PFSK-1 (cell line): ENCODE measurements around the gene ARHGEF4.

Source experiments
- POLR2AphosphoS5 ChIP-seq: IDR thresholded peaks from 2 replicates; pipeline ENCODE4 v1.6.1; 2012; ENCODE audit warnings: low read depth, mild to moderate bottlenecking, control low read depth, low read length, moderate library complexity
- SIN3A ChIP-seq: IDR thresholded peaks from 2 replicates; pipeline ENCODE4 v1.6.1; 2012; ENCODE audit warnings: mild to moderate bottlenecking, low read length, moderate library complexity, borderline replicate concordance; ENCODE audit not compliant: insufficient read depth
- TAF1 ChIP-seq: IDR thresholded peaks from 2 replicates; pipeline ENCODE4 v1.6.1; 2012; ENCODE audit warnings: low read length, control low read depth, borderline replicate concordance; ENCODE audit not compliant: insufficient read depth
- TF ChIP-seq, protein P1 (sequence below), 2 experiments: IDR thresholded peaks; 2 replicates each; pipeline versions ENCODE4 v1.6.1 to v1.8.0; 2011 to 2012; ENCODE audit warnings: low read depth in 2 of 2, low read length in 2 of 2, control low read depth in 1 of 2, inconsistent platforms in 1 of 2, mild to moderate bottlenecking in 1 of 2, moderate library complexity in 1 of 2; ENCODE audit not compliant: insufficient read depth in 1 of 2

DNA sequence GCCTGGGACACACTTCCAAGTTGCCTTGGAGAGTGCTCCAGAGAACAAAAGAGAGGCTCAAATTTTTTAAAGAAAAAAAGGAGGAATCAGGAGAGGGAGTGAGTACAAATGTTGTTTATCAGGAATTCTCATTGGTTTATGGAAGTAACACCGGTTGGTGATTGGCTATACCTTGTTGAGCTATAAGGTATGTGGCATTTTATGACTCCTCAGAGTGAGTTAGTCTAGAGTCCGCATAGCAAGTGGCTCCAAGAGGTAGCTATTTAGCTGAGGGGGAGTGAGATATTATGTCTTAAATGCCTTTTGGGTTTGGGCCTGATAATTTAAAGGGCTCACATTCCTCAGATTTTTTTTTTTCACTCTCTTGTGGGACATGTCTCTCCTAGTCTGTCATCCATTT, 85.7 kb downstream of the ARHGEF4 start:
- TF ChIP-seq, protein P1, sequence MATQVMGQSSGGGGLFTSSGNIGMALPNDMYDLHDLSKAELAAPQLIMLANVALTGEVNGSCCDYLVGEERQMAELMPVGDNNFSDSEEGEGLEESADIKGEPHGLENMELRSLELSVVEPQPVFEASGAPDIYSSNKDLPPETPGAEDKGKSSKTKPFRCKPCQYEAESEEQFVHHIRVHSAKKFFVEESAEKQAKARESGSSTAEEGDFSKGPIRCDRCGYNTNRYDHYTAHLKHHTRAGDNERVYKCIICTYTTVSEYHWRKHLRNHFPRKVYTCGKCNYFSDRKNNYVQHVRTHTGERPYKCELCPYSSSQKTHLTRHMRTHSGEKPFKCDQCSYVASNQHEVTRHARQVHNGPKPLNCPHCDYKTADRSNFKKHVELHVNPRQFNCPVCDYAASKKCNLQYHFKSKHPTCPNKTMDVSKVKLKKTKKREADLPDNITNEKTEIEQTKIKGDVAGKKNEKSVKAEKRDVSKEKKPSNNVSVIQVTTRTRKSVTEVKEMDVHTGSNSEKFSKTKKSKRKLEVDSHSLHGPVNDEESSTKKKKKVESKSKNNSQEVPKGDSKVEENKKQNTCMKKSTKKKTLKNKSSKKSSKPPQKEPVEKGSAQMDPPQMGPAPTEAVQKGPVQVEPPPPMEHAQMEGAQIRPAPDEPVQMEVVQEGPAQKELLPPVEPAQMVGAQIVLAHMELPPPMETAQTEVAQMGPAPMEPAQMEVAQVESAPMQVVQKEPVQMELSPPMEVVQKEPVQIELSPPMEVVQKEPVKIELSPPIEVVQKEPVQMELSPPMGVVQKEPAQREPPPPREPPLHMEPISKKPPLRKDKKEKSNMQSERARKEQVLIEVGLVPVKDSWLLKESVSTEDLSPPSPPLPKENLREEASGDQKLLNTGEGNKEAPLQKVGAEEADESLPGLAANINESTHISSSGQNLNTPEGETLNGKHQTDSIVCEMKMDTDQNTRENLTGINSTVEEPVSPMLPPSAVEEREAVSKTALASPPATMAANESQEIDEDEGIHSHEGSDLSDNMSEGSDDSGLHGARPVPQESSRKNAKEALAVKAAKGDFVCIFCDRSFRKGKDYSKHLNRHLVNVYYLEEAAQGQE (IDR thresholded peaks at IDR 0.05; ENCODE audit: insufficient read depth in 1 of 2, low read depth in 2 of 2, low read length in 2 of 2): no peak
- TF ChIP-seq SIN3A (no peak), POLR2AphosphoS5 (no peak), TAF1 (no peak)
